SW480 (cell line): ENCODE results near the gene GMDS.
A peak's percentile ranks its signal among the peaks of the same experiment; 100 is the strongest.

ENCODE experiments used
- DNase-seq: peaks from one replicate; pipeline ENCODE4 v3.0.0-alpha.2; 2016; ENCODE audit warnings: low spot score

GMDS gene

DNA sequence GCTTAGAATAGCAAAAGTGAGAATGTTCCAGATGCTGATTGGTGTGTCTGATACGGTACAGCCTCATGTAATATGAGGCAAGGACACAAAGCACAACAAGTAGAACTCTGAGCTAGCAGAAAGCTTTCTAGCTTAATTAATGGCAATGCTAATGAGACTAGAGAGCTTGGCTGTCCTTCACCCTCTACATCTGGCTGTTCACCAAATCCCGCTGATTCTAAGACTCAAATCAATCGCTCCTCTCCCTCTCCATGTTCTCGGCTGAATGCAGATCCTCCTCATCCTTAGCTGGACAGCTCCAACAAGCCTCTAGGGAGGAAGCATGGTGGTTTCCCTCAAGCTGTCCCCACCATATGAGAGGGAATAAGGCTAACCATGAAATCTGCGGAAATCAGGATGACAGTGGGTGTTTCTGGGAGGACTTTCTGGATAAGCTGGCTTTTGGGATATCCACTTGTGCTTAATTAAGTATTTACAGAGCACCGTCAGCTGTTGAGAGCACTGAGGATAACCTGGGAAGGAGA lies 506.8 kb downstream of the GMDS start:
- DNase-seq: no peak

DNA sequence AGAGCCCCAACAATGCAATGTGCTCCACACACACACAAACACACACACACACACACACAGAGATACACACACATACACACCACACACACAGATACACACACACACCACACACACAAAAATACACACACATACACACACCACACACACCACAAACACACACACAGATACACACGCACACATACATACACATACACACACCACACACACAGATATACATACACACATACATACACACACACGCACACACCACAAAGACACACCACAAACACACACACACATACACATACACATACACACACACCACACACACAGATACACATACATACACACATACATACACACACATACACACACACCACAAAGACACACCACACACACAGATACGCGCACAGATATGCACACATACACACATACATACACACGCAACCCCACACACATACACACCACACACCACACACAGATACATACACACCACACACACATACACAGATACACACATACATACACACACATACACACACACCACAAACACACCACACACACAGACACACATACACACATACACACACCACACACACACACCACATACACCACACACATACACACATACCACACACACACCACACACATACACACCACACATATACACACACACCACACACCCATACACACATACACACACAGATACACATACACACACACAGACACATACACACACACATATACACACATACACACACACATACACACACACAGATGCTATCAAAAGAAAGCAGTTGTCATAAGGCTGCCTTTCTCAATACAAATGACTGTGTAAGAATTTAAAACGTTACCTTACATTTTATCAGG lies 507.7 kb downstream of the GMDS start:
- no peak for DNase-seq

DNA sequence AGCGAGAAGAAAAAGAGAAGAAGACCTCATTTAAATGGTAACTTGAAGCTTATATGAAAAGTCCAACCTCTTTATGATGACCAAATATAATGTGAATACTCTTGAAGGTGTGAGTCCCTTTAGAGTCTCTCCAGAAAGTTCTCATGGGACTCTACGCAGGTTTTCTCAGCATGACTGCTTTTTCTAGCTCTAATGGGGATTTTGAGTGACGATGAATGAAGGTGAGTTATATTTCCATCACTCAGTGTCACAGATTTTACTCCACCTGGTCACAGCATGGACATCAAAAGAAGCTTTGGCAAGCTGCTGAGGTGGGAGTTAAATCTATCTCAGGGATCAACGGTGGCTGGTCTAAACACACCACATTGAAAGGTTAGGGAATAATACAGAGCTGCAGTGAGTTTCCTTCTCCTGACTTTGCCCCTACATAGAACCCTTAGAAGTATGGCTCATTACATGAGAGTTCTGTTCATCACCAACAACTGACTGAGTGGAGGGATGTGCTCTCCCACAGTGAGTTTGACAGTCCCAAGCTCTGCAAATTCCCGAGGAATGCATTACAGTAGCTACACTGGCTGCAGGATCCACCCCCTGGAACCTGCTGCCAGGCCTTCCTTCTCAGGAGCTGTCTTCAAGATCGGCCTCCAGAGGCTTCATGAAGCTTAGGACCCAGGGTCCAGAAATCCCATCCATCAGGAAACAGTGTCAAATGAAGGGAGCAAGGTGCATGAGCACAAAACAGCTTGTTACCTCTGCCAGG lies 508.9 kb downstream of the GMDS start:
- no peak for DNase-seq

DNA sequence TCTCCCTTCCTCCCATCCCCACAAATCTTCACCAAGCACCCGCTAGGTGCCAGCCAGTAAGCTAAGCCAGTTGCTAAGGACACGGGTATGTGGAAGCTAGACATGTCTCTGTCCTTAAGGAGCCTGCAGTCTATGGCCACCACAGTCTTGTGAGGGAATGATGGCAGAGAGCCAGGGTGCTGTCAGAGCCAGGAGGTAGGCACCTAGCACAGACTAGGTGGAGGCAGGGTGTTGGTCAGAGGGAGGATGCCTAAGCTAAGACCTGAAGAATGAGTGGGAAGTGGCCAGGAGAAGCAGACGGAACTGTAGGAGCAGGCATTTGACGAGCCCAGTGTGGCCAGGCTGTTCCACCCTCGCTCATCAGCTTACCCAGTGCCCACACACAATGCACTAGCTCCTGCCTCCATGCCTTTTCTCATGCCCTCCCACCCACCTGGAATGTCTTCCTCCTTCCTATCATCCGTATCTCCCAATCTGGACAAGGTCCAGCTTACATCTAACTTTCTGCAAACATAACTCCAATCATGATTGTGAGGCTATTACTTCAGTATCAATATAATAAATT lies 510.1 kb downstream of the GMDS start:
- no peak for DNase-seq

DNA sequence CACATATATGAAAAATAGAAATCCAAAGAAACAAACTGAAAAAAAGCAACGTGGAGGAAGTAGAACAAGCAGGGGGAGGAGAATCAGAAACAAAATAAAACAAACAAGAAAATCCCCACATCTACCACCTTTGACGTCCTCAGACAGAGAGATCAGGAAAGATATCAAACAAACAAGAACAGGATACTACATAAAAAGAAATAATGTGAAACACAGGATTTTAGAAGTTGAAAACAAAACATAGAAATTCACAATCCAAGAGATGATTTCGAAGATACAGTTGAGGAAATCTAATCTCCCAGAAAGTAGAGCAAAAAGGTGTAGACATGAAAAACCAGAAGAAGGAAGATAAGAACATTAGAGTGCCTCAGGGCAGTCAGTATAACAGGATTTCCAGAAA lies 514.5 kb downstream of the GMDS start:
- DNase-seq: no peak

DNA sequence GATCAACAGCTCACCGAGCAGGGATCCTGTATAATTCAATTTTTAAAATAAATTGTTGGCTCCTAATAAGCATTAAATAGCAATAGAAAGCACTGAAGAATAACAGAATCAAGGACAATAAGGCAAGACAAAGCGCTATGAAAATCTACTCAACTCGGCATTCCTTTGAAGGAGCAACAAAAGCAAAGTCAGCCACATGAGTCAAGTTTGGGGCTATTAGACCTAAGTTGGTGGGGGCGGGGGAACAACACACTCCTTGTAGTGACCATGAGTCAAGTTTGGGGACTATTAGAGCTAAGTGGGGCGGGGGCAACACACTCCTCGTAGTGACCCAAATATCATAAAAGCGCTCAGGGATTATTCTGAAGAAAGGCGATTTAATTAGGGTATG lies 515.7 kb downstream of the GMDS start:
- DNase-seq: no peak

DNA sequence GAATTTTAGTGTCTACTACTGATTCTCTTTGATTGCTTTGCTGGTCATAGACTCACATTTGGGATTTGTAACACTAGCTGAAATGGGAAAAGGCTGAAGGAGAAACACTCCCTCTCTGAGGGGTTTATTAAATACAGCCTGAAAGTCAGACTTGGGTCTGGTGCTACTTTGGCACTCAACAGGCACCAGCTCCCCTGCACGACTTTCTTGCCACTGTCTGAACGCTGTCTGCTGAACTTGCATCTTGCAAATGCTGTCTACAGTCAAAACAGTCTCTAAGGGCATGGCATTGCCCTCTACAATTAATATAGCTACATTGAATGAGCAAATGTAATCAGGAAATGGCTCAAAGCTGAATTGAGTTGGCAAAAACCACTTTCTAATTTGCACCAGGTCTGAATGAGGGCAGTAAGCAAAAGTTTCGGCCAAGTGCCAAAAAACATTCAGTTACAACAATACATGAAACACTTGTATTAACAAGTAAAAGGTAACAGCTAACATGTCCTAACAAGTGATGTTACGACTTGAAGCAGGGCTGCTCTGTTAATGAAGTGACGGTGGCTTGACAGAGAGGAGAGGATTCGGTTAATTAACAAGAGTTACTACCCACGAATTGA lies 516.2 kb downstream of the GMDS start:
- no peak for DNase-seq

DNA sequence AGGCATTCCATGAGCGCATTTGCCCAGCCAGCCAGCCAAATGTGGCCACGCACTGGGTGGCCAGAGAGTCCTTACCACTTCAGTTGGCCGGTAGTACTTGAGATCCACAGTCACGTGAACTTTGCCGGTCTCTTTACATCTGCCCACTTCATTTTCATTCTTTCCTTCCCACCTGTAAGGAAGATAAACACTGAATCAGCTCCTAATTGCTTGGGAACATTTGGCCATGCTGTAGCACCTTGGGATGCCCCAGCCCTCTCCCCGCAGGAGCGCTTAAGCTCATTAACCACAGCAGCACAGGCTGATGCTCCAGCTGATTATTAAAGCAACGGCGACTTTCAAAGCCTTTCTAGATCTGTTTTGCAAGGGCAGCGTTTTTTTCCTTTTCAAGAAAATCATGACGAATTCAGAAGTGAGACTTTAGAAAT lies 519.0 kb downstream of the GMDS start:
- DNase-seq: peak; percentile 87

DNA sequence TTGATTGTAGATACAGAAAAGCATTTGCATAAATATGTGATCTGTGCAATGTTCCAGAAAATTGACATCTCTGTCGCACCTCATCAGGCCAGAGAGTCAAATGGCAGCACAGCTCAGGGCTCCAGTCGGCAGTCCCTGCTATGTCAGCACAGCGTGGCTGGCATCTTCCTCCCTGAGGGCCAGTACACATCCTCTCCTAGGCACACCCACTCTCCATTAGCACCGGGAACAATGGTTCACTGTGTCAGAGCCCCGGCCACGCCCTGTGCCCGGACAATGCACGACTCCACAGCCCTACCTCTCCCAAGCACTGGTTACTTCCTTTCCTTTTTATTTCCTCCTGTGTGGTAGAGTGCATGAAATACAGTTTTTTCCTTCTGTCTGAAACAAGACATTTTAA lies 520.8 kb downstream of the GMDS start:
- DNase-seq: peak; percentile 95

DNA sequence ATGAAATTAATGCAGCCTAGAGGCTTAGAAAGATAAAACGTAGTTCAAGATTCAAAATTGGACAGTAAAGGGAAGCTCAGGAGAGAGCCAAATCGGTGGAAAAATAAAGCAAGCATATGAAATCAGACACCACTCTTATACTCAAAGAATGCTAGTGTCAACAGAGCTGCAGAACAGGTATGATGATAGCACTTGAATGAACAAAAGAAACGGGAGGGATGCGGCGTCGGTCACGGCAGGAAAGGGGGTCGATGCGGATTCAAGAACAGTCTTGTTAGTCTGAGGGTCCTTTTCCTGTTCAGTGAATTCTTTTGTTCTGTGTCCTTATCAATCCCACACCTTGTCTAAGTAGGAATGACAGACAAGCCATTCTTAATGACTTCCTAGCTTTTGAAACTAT lies 521.3 kb downstream of the GMDS start:
- DNase-seq: peak; percentile 17

DNA sequence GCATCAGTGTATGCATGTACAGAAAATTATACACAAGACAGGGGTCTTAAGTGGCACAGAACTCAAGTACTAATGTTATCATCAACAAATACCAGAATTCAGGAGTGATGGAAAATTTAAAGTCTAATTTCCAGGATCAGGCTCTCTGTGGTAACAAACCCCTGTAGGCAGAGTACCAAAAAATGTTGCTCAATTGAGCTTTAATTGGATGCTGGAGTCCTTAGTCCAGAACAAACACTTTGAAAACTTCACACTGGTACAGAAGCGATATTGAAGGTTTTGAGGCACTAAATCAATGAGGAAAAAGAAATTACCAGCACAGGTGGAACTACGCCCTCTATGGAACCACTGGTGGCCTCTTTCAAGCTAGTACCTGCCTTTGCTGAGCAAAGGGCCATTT lies 522.6 kb downstream of the GMDS start:
- no peak for DNase-seq

DNA sequence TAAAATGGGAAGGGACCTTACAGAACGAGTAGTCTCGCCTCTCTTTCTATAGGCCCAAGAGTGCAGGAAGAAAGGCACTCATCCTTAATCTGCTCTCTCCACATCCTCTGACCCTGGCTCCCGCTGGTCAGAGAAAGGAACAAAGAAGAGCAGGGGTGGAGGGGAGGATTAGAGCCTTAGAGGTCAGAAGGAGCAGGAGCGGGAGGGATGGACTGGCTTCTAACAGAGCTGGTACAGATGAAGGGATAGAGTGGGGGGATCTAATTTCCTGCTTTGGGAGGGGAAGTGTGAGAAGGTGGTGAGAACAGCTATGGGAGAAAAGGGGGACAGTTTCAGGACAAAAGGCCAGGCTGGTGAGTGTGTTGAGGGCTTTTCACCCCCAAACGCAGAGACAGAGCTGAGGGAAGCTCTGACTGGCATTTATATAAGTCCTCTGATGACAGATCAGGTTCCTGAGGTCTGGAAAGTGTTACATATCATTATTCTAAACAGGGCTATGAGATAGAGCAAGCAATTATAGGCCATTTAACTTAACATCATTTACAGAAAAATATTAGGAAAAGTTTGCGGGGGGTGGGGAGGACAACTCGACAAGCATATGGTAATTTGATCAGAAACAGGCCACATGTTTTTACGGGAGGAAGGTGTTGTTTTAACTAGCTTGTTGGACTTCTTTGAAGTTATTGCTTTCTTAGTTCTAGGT lies 524.6 kb downstream of the GMDS start:
- DNase-seq: no peak

DNA sequence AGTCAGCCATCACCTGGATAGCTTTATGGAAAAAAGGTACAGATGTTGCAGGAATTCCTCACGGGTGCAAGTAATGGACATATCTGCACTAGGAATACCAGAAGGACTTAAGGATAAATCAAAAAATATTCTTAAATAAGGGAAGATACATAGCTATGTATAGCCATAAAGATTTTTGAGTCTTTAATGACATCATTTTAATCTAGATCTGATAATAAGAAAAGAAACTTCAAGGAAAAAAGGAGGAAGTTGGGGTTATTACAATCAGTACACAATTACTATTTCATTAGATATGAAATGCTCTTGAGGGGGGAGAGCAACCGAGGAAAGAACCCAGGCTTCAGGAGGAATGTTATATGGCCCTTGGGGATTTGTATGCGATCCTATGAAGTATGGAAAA lies 525.5 kb downstream of the GMDS start:
- DNase-seq: no peak

DNA sequence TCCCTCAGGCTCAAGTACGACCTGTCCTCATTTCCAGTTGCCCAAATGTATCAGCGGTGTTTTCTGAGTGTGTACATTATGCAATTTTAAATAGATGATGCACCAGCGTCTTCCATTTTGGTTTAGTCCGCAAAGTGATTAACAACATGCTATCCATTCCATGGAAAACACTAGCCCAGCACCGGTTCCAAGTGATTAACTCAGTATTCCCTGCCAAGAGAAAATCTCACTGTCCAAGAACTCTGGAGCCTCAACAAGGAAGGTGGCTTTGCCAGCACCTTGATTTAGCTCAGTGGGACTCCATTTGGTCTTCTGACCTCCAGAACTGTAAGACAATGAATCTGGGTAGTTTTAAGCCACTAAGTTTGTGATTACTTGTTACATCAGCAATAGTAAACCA lies 528.5 kb downstream of the GMDS start:
- no peak for DNase-seq

DNA sequence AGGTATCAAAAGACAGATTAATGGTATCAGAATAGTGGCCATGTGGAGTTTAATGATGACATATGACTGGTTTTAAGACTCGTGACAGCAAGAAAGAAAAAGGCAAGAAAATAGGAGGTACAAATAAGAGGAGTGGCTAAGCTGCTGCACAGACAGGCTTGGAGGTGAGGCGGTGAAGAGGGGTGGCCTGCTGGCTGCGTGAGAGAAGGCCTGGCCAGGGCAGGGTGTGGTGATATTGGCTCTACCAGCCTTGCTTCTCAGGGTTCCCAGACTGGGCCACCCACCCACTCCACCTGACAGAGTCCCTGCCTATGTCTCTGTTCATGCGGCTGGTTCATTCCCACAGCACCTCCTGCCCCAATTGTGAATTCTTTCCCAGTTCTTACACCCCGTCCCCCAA lies 529.0 kb downstream of the GMDS start:
- no peak for DNase-seq

DNA sequence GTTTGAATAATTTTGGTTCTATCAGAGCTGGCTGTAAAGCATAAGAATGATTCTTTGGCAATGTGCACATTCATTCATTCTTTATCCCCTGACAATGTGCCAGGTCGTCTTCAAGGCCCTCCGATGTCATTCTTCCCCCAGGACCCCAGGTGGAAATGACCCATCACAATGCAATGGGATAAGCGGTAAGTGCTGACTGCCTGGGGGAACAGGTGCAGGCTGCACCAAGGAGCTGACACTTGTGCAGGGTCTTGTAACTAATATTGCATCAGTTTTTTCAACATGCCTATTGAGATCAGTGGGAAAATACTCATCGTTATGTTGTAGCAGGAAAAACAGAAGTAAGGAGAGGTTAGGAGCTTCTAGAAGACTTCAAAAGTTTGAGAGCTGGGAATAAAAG lies 530.1 kb downstream of the GMDS start:
- DNase-seq: no peak

DNA sequence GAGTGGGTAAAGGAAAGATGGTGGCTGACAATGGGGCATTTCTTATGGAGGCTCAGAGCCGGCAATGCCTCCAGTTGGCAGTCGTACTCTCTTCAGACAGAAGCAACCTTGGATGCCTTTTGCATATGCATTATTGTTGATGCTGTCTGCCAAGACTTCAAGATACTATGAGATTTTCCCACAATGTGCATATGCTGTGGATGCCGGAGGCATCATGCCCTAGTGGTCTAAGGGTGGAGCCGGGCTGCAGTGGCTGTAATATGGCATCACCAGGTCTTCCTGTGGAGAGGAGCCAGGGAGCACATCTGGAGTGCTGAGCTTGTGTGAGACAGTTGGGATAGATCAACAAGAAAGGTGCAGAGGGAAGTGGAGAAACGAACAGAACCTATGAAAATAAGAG lies 530.8 kb downstream of the GMDS start:
- DNase-seq: no peak

DNA sequence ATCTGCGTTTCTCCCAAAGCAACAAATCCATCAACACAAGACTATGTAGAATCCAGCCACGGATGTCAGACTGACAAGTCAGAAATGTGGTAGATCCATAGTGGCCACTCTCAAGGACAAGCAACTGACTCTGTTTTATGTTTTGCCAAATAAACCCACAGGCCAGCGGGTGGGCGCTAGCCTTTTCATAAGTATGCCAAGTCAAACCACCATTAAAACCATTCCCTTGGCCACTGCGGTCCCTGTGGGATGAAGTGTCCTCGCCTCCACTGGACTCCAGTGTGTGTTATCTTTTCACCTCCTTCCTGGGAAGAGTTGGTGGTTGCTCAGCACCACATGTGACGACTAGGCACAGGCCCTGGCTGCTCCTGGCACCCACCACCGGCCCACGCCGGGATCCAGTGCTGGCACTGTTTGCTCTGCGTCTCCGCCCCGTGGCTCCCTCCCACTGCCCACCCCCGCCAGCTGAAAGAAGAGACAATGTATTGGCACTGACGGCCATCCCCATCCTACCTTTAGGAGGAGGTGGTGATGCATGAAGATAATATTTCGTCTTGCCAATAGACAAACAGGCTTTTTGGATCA lies 532.3 kb downstream of the GMDS start:
- peak; percentile 73 for DNase-seq

DNA sequence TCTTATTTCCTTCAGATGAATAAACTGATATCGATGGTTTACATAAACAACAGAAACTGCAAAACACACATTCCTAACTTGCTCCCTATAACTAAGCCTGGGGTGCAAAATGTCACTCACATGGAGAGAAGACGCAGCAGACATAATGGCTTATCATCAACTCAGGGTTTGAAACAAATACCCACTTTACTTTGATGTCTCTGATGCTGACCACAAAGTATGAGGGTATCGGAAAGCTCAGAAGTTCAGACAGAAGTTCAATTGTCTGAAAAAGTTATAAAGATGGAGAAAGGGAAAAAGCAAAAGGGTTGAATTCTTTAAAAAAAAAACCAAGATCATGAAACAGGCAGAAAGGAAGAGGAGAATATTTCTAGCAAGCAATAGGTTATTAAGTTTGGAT lies 533.0 kb downstream of the GMDS start:
- peak; percentile 62 for DNase-seq

DNA sequence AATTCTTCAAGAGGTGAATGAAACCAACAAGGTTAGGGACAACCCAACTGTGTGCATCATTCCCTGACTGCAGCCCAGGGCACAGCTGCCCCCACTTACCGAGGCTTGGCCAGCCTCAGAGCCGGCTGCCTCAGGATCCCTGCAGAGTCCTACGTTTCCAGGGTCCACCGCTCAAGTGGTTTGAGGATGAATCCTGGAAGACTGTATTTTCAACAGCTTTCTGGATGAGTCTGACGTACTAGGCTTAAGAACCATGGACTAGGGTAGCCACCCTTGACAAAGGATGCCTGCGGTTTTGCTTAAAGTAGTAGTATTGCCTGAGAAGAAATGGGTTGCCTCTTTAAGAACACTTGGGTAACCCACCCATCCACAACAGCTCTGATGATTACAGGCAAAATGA lies 534.3 kb downstream of the GMDS start:
- DNase-seq: no peak

DNA sequence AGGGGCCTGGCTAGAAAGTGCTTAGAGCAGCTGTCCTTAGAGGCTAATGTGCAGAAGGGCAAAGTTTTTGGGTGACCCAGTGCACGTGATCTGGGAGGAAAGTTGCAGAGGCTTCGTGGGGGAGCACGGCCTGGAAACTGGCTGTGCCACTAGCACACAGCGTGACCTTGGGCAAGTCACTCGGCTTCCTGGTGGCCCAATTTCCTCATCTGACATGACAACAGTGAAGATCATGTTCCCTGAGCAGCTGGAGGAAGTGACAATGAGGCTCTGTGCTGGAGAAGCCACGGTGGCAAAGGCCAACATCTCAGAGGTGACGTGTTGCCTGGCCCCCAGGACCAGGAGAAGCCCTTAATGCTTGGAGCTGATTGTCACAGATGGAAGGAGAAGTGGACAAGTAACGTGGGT lies 536.2 kb downstream of the GMDS start:
- no peak for DNase-seq

DNA sequence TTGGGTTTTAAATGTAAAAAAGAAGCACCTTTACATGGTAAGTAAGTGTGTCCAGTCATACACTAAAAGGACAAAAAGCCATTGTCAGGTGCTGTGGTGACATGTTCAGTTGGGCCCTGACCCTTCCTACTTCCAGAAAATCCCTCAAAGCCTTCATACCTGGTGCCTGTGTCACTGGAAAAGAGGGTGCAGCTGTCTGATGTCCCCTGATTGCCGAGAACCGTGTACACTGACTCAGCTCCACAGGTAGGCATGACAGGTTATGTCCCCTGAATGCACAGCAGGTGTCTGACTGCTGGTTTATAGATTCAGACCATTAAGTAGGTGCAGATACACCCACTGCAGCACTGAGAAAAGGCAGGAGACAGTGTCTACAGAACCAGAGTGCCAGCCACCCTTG lies 536.6 kb downstream of the GMDS start:
- peak; percentile 53 for DNase-seq
